Gastroesophageal sphincter (tissue), 4 donors: ENCODE measurements around the gene NCKAP5. TPM values are rescaled to one million over a fixed set of nuclear protein-coding genes. Genes with fewer than 3 reads are reported as not detected.
"Not testable (repeated sequence)": the region's sequence is repeated elsewhere in the genome, so short reads cannot be mapped to it uniquely, and the experiment has no call there.

Experiments
- ATAC-seq: fragments of 150-250 bp; one replicate; pipeline ENCODE4 v1.9.1; 2016; ENCODE audit warnings: mild to moderate bottlenecking, moderate library complexity
- H3K27ac ChIP-seq, 4 donors: fragments of 200-600 bp; sonication (generic) in 3 of 4; 1 replicate in 3 of 4; 2 replicates in 1 of 4; pipeline ENCODE4 v1.5.1; 2016 to 2019
- H3K27me3 ChIP-seq: fragments of 200-600 bp; sonication (generic); one replicate; pipeline ENCODE4 v1.5.1; 2019
- H3K36me3 ChIP-seq, 2 donors: fragments of 200-600 bp; sonication (generic); one replicate each; pipeline ENCODE4 v1.5.1; 2019; ENCODE audit warnings: control low read depth in 1 of 2
- H3K4me1 ChIP-seq, 3 donors: fragments of 200-600 bp; sonication (generic); 1 replicate in 2 of 3; 2 replicates in 1 of 3; pipeline ENCODE4 v1.5.1; 2016 to 2019; ENCODE audit warnings: control low read depth in 2 of 3
- H3K4me3 ChIP-seq, 2 donors: fragments of 200-600 bp; sonication (generic); one replicate each; pipeline ENCODE4 v1.5.1; 2019; ENCODE audit warnings: mild to moderate bottlenecking in 1 of 2, moderate library complexity in 1 of 2
- H3K9me3 ChIP-seq, 3 donors: fragments of 200-600 bp; sonication (generic); one replicate each; pipeline ENCODE4 v1.5.1; 2017 to 2019; ENCODE audit warnings: control low read depth in 2 of 3
- CTCF ChIP-seq, 4 experiments: fragments of 200-600 bp in 2 of 4; fragments of 450-650 bp in 2 of 4; sonication (generic) in 1 of 4; IDR thresholded peaks; one replicate each; pipeline ENCODE4 v1.5.1; 2017 to 2019; ENCODE audit warnings: antibody characterized with exemption in 4 of 4, mild to moderate bottlenecking in 2 of 4, moderate library complexity in 2 of 4
- EP300 ChIP-seq: sonication (generic); formaldehyde crosslinking; IDR thresholded peaks from one replicate; pipeline ENCODE4 v1.6.1; 2017; ENCODE audit warnings: antibody characterized with exemption, mild to moderate bottlenecking
- POLR2A ChIP-seq, 2 donors: fragments of 450-650 bp; IDR thresholded peaks; one replicate each; pipeline ENCODE4 v1.6.1; 2017; ENCODE audit warnings: antibody characterized with exemption in 2 of 2, mild to moderate bottlenecking in 2 of 2, moderate library complexity in 1 of 2
- POLR2AphosphoS5 ChIP-seq: sonication (generic); formaldehyde crosslinking; IDR thresholded peaks from one replicate; pipeline ENCODE4 v1.6.1; 2017; ENCODE audit warnings: antibody characterized with exemption
- WGBS, 2 donors: methylation state at CpG; one replicate each; pipeline ENCODE4 v1.1.5; 2018; ENCODE audit warnings: low coverage in 1 of 2; 5-methylcytosine and 5-hydroxymethylcytosine counted together
- total RNA-seq, 4 donors: library from RNA; depleted of rRNA; stranded (reverse); fragments of >200 nt; gene quantifications; one replicate each; pipeline ENCODE4 v1.1.0, GENCODE V29; 2016

Gene NCKAP5
- total RNA-seq, 4 donors from 2014 or later = 0.16 to 0.57 (median 0.33) TPM

GRCh38 chr2:133523406-133523805 lies 44.9 kb downstream of the NCKAP5 start:
- no peak for ATAC-seq
- no peaks in the 10 kb centered on the region for H3K27me3 ChIP-seq
- H3K36me3 ChIP-seq = no peaks in the 10 kb centered on the region
- no peaks in the 10 kb centered on the region for H3K4me1 ChIP-seq
- no peak overlapping the region for H3K27ac ChIP-seq
- no peak for TF ChIP-seq EP300
- no peak for TF ChIP-seq POLR2A (IDR thresholded peaks at IDR 0.05)
- no peak for TF ChIP-seq POLR2AphosphoS5
- no peak for TF ChIP-seq CTCF (IDR thresholded peaks at IDR 0.05)
- no peak overlapping the region for H3K4me3 ChIP-seq
- no peaks in the 10 kb centered on the region for H3K9me3 ChIP-seq
- WGBS, 2 donors = 72 to 88% methylated on average over 3 to 5 of the region's 5 CpGs

- no peaks in the 10 kb centered on the region for H3K4me1 ChIP-seq
- no peak for TF ChIP-seq EP300
- no peak for TF ChIP-seq POLR2AphosphoS5
- TF ChIP-seq CTCF (IDR thresholded peaks at IDR 0.05) = no peak
- no peak for TF ChIP-seq POLR2A (IDR thresholded peaks at IDR 0.05)
- WGBS, 2 donors = 100% methylated on average over 1 of the region's 1 CpG; no CpG with 5 or more reads in 1 of the 2 donors
- no peak overlapping the region for H3K27ac ChIP-seq
- no peak for ATAC-seq
- no peaks in the 10 kb centered on the region for H3K9me3 ChIP-seq
- H3K4me3 ChIP-seq = no peak overlapping the region
- no peaks in the 10 kb centered on the region for H3K36me3 ChIP-seq
- H3K27me3 ChIP-seq = no peaks in the 10 kb centered on the region
Observed at GRCh38 chr2:133522204-133522603, 46.1 kb downstream of the NCKAP5 start.

- TF ChIP-seq EP300 (no peak), POLR2A (IDR thresholded peaks at IDR 0.05) (no peak), POLR2AphosphoS5 (no peak), CTCF (IDR thresholded peaks at IDR 0.05) (no peak)
- 77 to 80% methylated on average over 3 of the region's 3 CpGs for WGBS, 2 donors
- Histone ChIP-seq H3K27me3 (no peaks in the 10 kb centered on the region), H3K9me3 (no peaks in the 10 kb centered on the region), H3K4me1 (no peaks in the 10 kb centered on the region), H3K4me3 (no peak overlapping the region), H3K27ac (no peak overlapping the region), H3K36me3 (no peaks in the 10 kb centered on the region)
- no peak for ATAC-seq
Observed at GRCh38 chr2:133521146-133521745, 47.0 kb downstream of the NCKAP5 start.

- 85 to 92% methylated on average over 7 of the region's 7 CpGs for WGBS, 2 donors
- not testable (repeated sequence) for H3K27ac ChIP-seq, H3K9me3 ChIP-seq, H3K36me3 ChIP-seq, H3K27me3 ChIP-seq, H3K4me1 ChIP-seq, ATAC-seq, H3K4me3 ChIP-seq
- TF ChIP-seq CTCF (IDR thresholded peaks at IDR 0.05) = peak in 1 of 4 experiments; percentile 39
Observed at GRCh38 chr2:133519677-133520076, 48.6 kb downstream of the NCKAP5 start.

- Histone ChIP-seq H3K36me3 (no peaks in the 10 kb centered on the region), H3K9me3 (no peaks in the 10 kb centered on the region), H3K27ac (no peak overlapping the region), H3K4me1 (no peaks in the 10 kb centered on the region), H3K4me3 (no peak overlapping the region), H3K27me3 (no peaks in the 10 kb centered on the region)
- no peak for TF ChIP-seq POLR2AphosphoS5
- TF ChIP-seq EP300 = no peak
- TF ChIP-seq CTCF (IDR thresholded peaks at IDR 0.05) = no peak
- TF ChIP-seq POLR2A (IDR thresholded peaks at IDR 0.05) = no peak
- ATAC-seq = no peak
Observed at GRCh38 chr2:133518700-133519344, 49.4 kb downstream of the NCKAP5 start.
